ENCODE results near the gene MTMR3. TPM values are rescaled to one million over a fixed set of nuclear protein-coding genes. Genes with fewer than 3 reads are reported as not detected.

MTMR3 gene
- total RNA-seq, 2 experiments from 2014 or later: 17.6 to 22.2 TPM

- DNase-seq (ENCODE audit: low spot score): no peak
- Histone ChIP-seq H3K4me2 (ENCODE audit: low read length) (no peak overlapping the region), H3K36me3 (ENCODE audit: insufficient read depth, low read length) (no peaks in the 10 kb centered on the region), H3K27ac (ENCODE audit: low read depth, low read length, poor library complexity, severe bottlenecking) (no peak overlapping the region), H4K20me1 (ENCODE audit: insufficient read depth, low read length) (no peaks in the 10 kb centered on the region), H3K79me2 (ENCODE audit: insufficient read depth, low read depth, low read length) (no peaks in the 10 kb centered on the region), H3K9me3 (ENCODE audit: low read length) (no peaks in the 10 kb centered on the region), H3K4me1 (ENCODE audit: insufficient read depth, low read length, poor library complexity, severe bottlenecking) (no peaks in the 10 kb centered on the region), H3K4me3 (ENCODE audit: low read depth, low read length, poor library complexity, severe bottlenecking) (no peak overlapping the region), H2AFZ (ENCODE audit: low read length) (no peak overlapping the region), H3K9me2 (ENCODE audit: insufficient read depth, low read length) (no peaks in the 10 kb centered on the region)
- no peak for TF ChIP-seq EZH2phosphoT487 (IDR thresholded peaks at IDR 0.05; ENCODE audit: borderline replicate concordance, low read depth, low read length)
- no peak for TF ChIP-seq CTCF (conservative IDR thresholded peaks at IDR 0.05; ENCODE audit: low read length)
- intact Hi-C loops (cut with micrococcal nuclease; ENCODE audit: unreplicated experiment): no loop called here
- ChIA-PET CTCF (ENCODE audit: unreplicated experiment) (no interaction called here), POLR2A (no interaction called here)
- BruUV-seq (replicated peaks): no TSS peak
Measured at GRCh38 chr22:29867851-29868250, 15.1 kb upstream of the MTMR3 start.

GRCh38 chr22:29870574-29870973, 12.4 kb upstream of the MTMR3 start:
- CTCF ChIA-PET (ENCODE audit: unreplicated experiment): no interaction called here
- no peak overlapping the region for H3K27ac ChIP-seq (ENCODE audit: low read depth, low read length, poor library complexity, severe bottlenecking)
- intact Hi-C loops (cut with micrococcal nuclease; ENCODE audit: unreplicated experiment): no loop called here
- BruUV-seq (replicated peaks): no TSS peak
- TF ChIP-seq CTCF (conservative IDR thresholded peaks at IDR 0.05; ENCODE audit: low read length) (no peak), EZH2phosphoT487 (IDR thresholded peaks at IDR 0.05; ENCODE audit: borderline replicate concordance, low read depth, low read length) (no peak)
- no peaks in the 10 kb centered on the region for H3K9me2 ChIP-seq (ENCODE audit: insufficient read depth, low read length)
- H3K4me1 ChIP-seq (ENCODE audit: insufficient read depth, low read length, poor library complexity, severe bottlenecking): no peaks in the 10 kb centered on the region
- POLR2A ChIA-PET: interaction anchor here (0.8 kb wide), 1 partner anchor 181 kb away, joined by 3 read pairs; no protein-coding TSS in a partner anchor
- H3K79me2 ChIP-seq (ENCODE audit: insufficient read depth, low read depth, low read length): no peaks in the 10 kb centered on the region
- no peaks in the 10 kb centered on the region for H4K20me1 ChIP-seq (ENCODE audit: insufficient read depth, low read length)
- H3K9me3 ChIP-seq (ENCODE audit: low read length): no peaks in the 10 kb centered on the region
- DNase-seq (ENCODE audit: low spot score): no peak
- H3K36me3 ChIP-seq (ENCODE audit: insufficient read depth, low read length): no peaks in the 10 kb centered on the region
- no peak overlapping the region for H3K4me2 ChIP-seq (ENCODE audit: low read length)
- H3K4me3 ChIP-seq (ENCODE audit: low read depth, low read length, poor library complexity, severe bottlenecking): no peak overlapping the region
- H2AFZ ChIP-seq (ENCODE audit: low read length): no peak overlapping the region

DNA sequence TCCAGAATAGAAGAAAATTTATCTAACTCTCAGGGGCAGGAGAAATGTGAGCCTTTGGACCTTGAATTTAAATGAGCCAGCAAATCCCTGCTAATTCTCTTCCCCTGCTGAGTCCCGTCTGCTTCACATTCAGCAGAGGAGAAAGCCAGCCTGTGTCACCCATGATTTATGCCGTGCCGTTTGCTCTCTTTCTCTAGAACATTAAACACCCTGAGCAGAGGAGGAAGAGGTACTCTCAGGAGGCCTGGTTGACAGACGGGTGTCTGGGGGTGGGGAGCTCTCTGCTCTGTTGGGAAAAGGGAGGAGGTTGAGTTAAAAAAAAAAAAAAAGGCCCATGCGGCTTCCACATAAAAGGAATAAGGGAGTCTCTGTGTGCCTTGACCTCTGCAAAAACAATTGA, 11.3 kb upstream of the MTMR3 start:
- Histone ChIP-seq H3K27ac (ENCODE audit: low read depth, low read length, poor library complexity, severe bottlenecking) (no peak overlapping the region), H3K4me3 (ENCODE audit: low read depth, low read length, poor library complexity, severe bottlenecking) (no peak overlapping the region), H2AFZ (ENCODE audit: low read length) (no peak overlapping the region), H3K4me1 (ENCODE audit: insufficient read depth, low read length, poor library complexity, severe bottlenecking) (no peaks in the 10 kb centered on the region), H3K79me2 (ENCODE audit: insufficient read depth, low read depth, low read length) (no peaks in the 10 kb centered on the region), H3K4me2 (ENCODE audit: low read length) (no peak overlapping the region), H3K36me3 (ENCODE audit: insufficient read depth, low read length) (no peaks in the 10 kb centered on the region), H4K20me1 (ENCODE audit: insufficient read depth, low read length) (no peaks in the 10 kb centered on the region), H3K9me3 (ENCODE audit: low read length) (no peaks in the 10 kb centered on the region), H3K9me2 (ENCODE audit: insufficient read depth, low read length) (no peaks in the 10 kb centered on the region)
- ChIA-PET CTCF (ENCODE audit: unreplicated experiment) (no interaction called here), POLR2A (no interaction called here)
- intact Hi-C loops (cut with micrococcal nuclease; ENCODE audit: unreplicated experiment): no loop called here
- DNase-seq (ENCODE audit: low spot score): no peak
- TF ChIP-seq EZH2phosphoT487 (IDR thresholded peaks at IDR 0.05; ENCODE audit: borderline replicate concordance, low read depth, low read length) (no peak), CTCF (conservative IDR thresholded peaks at IDR 0.05; ENCODE audit: low read length) (no peak)
- no TSS peak for BruUV-seq (replicated peaks)

All from OCI-LY7 (cell line).